ENCODE measurements around the gene AP1M2.

- TF ChIP-seq REST (IDR thresholded peaks at IDR 0.05; ENCODE audit: insufficient read depth in 1 of 2, low read depth in 2 of 2, low read length in 2 of 2) (no peak), POLR2AphosphoS5 (IDR thresholded peaks at IDR 0.05; ENCODE audit: low read depth, low read length) (no peak), SIN3A (IDR thresholded peaks at IDR 0.05; ENCODE audit: borderline replicate concordance, insufficient read depth, low read length) (no peak)
These were observed 54.7 kb downstream of the AP1M2 start for GRCh38 chr19:10532457-10532856.

Data from PFSK-1 (cell line).